HG03103 (cell line): ENCODE data around the gene GJA4.
"Not testable (repeated sequence)": the region's sequence is repeated elsewhere in the genome, so short reads cannot be mapped to it uniquely, and the experiment has no call there.

Source experiments
- ATAC-seq: cut with Tn5 transposase; IDR thresholded peaks from one replicate; pipeline ENCODE4 v1.9.1; 2021; ENCODE audit warnings: low read depth; ENCODE audit not compliant: unreplicated experiment

Gene GJA4

DNA sequence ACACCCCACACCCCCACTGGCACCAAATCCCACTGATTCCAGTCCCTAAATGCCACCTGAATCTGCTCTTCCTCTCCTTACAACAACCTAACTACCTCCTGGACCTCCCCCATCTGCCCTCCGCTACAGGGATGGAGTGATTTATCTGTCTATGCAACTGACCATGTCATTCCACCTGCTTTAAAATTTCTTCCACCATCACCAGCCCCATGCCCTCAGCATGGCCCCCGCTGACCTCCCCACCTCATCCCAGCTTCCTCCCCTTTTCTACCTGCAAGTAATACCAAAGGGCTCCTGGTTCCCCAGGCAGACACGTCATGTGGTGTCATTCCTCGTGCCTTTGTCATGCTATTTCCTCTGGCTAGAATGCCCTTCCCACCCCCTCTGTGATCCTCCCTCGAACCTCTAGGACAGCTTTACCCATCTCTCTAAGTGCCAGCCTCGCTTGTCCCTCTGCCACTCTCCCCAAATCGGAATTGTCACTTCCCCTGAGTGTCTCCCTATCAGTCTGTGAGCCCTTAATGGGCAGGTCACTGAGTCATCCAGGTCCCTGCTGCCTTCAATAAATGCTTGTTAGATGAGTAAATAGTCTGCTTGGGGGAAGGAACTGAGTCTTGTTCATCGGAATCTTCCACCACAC, 29.5 kb upstream of the GJA4 start:
- no peak for ATAC-seq

DNA sequence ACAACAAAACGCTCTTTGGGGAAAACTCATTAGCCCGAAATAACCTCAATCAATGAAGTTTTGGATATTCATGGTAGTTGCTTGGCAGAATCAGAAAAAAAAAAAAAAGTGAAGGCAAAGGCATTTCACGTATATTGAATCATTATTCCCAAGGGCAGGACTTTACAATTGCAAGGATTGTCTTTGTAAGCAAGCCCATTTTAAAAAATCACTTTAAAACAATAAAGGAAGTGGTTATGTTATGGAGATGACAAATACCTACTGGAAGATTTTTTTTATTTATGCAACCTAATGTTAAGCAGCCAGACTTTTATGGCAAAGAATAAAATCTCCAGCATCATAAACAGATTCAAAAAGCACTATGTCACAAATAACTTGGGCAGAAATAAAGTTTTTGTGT, 23.9 kb upstream of the GJA4 start:
- no peak for ATAC-seq

DNA sequence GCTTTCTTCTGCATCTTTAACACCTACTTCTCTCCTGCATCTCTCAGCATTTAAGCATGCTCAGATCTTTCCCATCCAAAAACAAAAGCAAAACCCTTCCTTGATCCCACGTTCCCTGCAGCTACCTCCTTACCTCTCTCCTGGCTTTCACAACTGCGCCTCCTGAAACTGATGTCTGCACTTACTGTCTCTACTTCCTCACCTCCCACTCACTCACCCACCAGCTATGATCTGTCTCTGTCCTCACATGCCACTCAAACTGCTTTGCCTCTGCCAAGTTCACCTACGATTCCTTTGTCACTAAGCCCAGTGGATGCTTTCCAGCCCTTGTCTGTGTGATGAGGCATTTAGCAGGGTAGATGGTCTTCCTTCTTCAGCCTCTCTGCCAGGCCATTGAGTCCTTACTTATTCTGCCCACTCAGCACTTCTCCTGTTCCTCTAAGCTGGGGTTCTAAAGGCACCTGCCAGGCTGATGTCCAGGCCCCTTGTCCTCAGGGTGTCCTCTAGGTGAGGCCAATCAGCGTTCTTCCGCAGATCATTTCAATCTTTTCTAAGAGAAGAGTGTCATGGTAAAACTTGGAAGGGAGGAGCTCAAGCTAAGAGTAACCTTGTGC, 21.8 kb upstream of the GJA4 start:
- no peak for ATAC-seq

DNA sequence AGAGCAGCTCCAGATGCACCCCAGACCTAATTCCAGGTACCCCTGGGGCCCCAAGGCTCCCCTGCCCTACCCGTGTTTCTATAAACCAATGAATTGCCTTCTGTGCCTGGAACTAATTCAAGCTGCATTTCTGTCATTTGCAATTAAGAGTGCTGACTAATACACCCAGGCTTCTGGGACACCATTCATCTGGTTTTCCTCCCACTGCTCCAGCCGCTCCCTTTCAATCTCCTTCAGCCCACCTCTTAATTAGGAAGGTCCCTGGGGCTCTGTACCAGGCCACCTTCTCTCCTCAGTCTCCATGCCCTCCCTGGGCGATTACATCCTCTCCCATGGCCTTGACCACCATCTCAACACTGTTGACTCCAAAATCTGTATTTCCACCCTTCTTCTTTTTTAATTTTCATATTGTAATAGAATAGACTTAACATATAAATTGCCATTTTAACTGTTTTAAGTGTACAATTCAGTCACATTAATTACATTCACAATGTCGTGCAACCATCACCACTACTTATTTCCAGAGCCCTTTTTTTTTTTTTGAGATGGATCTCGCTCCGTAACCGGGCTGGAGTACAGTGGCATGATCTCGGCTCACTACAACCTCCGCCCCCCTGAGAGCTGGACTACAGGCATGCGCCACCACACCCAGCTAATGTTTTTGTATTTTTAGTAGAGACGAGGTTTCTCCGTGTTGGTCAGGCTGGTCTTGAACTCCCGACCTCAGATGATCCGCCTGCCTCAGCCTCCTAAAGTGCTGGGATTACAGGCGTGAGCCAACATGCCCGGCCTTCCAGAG, 21.0 kb upstream of the GJA4 start:
- ATAC-seq, result no peak

DNA sequence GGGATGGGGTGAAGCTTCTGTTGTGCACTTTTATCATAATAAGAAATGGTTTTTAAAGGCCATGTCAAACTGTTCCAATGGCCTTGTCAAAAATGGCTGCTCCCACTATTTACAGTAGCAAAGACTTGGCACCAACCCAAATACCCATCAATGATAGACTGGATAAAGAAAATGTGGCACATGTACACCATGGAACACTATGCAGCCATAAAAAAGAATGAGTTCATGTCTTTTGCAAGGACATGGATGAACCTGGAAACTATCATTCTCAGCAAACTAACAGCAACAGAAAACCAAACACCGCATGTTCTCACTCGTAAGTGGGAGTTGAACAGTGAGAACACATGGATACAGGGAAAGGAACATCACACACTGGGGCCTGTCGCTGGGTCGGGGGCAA, 19.7 kb upstream of the GJA4 start:
- ATAC-seq, result not testable (repeated sequence)

DNA sequence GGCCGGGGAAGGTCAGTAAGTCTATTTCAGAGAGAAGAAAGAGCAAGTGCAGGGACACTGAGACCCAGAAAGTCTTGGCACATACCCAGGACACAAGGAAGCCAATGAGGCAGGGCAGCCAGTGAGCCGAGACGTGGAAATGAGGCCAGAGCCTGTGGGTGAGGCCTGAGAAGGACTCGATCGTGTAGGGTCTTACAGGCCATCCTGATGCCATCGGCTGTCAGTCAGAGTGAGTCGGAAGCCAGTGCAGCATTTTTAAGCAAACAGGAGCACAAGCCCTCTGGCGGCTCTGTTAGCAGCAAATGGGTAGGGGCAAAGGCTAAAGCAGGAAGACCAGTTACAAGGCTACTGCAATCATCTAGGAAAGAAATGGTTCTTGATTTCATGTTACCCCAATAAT, 17.8 kb upstream of the GJA4 start:
- ATAC-seq, result no peak

DNA sequence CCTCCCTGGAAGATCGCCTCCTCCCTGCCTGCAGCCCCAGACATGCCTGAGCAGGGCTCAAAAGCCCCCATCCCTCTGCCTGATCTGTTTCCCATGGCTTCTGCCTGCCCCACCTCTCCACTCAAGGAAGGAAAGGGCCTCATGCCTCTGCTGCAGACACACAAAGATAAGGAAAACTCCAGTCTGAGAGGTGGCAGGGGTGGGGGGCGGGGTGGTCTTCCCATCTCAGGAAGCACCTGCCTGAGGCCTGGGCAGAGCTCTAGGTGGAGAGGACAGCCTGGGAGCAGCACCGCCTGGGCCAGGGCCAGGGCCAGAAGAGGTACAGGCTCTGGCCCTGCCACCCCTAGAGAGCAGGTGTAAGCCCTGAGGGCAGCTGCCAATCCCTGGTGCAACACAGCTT, 15.9 kb upstream of the GJA4 start:
- ATAC-seq, result no peak

DNA sequence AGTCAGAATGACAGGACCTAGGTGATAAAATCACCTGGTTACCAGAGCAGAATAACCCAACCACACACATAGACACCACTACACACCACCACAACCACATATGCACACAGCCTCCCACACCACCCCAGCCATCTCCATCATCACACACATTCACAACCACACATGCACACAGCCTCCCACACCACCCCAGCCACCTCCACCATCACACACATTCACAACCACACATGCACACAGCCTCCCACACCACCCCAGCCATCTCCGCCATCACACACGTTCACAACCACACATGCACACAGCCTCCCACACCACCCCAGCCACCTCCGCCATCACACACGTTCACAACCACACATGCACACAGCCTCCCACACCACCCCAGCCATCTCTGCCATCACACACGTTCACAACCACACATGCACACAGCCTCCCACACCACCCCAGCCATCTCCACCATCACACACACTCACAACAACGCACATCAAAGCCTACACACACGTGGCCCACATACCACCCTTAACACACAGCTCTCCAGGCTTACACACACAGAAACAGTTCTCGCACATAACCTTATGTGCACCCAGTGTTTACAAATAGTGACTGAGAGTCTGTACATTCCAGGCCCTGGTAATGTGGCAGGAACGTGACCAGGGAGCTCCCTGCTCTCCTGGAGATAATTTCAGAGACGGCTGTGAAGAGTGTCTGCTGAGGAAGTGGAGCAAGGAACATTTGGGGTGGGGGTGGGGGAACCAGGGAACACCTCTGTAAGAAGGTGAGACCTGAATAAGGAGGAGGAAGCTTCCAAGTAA, 15.1 kb upstream of the GJA4 start:
- ATAC-seq, result no peak

DNA sequence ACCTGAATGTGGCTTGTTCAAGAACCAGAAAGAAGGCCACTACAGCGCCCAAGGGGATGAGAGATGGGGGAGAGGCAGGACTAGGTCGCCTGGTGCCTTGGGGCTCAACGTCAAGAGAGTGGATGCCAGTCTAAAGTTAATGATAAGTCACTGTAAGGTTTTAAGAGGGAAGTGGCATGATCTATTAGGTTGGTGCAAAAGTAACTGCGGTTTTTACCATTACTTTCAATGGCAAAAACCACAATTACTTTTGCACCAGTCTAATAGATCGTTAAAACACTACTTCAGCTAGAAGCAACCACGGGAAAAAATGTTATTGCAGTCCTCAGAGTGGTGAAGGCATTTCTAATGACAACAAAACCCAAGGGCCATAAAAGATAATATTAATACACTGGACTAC, 14.4 kb upstream of the GJA4 start:
- no peak for ATAC-seq

DNA sequence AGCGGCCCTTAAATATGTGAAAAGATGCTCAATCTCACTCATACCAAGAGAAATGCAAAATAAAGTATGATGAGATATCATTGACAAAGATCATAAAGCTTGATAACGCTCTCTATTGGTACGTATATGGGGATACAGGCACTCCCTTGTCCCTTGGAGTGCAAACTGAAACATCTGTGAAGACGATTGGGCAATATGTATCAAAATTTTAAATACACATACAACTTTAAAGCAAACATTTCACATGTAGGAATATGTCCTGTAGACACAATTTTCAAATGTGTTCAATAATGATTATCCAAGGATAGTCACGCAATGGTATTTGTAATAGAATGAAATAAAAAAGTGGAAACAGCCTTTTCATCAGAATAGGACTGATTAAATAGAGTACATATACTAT, 13.8 kb upstream of the GJA4 start:
- ATAC-seq, result no peak

DNA sequence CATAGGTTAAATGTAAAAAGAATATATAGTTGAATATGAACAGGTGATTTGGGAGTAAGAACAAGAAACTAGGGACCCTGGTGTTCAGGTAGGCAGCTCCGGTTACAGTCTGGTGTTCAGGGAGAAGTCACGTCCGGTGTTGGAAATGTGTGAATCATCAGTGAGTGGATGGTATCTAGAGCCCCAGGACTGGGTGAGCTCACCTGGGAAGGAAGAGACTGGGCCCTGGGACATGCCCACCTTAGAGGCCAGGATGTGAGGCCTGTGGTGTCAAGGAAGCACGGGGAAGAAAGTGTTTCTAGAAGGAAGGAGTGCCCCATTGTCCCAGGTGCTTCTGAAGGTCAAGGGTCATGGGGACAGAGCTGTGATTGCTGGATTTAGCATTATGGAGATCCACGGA, 13.3 kb upstream of the GJA4 start:
- no peak for ATAC-seq

DNA sequence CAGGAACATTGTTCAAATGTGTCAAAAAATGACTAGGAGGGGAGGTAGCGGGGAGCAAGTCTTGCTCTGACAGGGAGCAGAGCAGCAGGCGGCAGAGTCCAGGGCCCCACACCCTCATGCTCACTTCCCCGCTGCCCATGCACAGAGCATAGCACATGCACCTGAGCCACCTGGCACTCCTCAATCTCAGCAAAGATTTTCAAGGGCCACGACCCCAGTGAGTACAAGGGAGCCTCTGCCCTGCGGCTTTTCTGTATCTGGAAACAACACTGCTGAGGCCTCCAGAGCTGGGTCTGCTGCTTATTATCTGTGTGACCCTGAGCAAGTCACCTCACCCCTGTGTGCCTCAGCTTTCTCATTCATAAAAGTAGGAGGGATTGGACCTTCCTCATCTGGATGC, 12.8 kb upstream of the GJA4 start:
- no peak for ATAC-seq

DNA sequence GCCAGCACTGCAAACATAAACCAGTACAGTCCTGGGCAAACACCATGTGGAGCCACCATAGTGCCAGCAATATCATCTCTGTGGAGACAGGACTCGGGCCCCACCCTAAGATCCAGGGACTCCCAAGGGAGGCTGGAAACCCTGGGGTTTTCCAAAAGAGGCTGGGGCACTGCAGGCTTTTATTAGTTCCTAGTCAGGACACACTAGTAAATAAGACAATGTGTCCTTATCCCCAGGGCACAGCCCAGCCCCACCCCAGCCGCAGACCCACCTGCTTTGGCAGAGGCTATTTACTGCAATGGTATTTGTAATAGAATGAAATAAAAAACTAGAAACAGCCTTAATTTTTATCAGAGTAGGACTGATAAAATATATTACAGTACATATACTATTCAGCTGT, 12.3 kb upstream of the GJA4 start:
- no peak for ATAC-seq

DNA sequence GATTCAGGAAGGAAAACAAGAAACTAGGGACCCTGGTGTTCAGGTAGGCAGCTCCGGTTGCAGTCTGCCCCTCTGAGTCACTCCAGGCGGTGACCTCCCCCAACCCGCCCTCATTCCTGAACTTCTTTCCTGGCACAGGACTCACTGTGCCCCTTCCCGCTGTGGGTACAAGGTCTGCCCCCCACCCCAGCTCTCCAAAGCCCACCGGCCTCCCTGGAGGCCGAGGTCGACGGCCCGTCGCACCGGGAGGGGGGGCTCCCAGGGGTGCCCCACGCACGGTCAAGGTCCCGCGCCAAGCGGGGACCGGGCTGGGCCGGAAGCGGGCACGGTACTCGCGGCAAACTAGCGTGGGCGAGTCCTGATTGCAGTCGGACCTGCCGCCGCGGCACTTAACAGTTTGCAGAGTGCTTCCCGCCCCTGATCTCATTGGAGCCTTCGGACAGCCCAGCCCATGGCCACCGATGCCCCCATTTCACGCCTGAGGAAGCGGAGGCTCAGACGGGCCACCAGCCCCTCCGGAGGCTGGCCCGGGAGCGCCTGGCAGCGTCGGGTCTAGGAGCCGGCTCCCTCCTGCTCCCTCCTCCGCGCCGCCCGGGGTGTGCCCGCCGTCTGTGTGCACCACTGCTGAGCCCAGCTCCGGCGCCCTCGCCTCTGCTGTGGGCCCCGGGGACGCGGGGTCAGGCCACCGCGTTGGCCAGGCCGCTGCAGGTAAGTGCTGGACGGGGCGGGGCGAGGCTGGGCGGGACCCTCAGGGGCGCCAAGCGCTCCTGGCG, 11.5 kb upstream of the GJA4 start, which contains the start of gene GJB3:
Gene GJB3, plus strand, starts transcription at position 144 of the 773 bp plus-strand sequence. CDS start 3,549 bp downstream, outside the sequence.
- ATAC-seq, result no peak

DNA sequence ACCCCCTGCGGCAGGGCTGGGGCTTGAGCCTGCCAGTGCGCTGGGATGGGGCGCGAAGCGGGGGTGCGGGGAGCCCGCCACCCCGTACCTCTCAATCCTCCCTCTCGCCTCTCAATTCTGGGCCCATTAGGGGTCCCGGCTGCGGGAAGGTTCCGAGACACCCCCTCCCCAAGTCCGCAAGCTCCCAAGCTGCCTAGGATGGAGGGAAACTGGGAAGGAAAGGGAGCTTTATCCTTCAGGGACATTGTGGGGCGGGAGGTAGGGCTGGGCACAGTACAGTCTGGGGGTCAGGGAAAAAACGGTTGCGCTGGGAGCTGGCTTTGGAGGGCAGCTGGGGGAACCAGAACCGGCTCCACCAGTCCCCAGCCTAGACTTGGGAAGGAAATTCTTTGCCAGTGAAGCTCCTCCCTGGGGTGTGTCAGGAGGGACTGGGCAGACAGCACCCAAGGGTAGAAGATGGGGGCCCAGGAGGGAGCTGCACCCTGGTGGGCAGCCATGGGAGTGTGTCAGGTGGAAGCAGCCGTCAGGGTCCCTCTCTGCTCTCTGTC, 10.9 kb upstream of the GJA4 start:
- no peak for ATAC-seq

DNA sequence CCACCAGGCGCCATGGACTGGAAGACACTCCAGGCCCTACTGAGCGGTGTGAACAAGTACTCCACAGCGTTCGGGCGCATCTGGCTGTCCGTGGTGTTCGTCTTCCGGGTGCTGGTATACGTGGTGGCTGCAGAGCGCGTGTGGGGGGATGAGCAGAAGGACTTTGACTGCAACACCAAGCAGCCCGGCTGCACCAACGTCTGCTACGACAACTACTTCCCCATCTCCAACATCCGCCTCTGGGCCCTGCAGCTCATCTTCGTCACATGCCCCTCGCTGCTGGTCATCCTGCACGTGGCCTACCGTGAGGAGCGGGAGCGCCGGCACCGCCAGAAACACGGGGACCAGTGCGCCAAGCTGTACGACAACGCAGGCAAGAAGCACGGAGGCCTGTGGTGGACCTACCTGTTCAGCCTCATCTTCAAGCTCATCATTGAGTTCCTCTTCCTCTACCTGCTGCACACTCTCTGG, 8.0 kb upstream of the GJA4 start:
- no peak for ATAC-seq

DNA sequence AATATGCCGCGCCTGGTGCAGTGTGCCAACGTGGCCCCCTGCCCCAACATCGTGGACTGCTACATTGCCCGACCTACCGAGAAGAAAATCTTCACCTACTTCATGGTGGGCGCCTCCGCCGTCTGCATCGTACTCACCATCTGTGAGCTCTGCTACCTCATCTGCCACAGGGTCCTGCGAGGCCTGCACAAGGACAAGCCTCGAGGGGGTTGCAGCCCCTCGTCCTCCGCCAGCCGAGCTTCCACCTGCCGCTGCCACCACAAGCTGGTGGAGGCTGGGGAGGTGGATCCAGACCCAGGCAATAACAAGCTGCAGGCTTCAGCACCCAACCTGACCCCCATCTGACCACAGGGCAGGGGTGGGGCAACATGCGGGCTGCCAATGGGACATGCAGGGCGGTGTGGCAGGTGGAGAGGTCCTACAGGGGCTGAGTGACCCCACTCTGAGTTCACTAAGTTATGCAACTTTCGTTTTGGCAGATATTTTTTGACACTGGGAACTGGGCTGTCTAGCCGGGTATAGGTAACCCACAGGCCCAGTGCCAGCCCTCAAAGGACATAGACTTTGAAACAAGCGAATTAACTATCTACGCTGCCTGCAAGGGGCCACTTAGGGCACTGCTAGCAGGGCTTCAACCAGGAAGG, 7.4 kb upstream of the GJA4 start:
- no peak for ATAC-seq

DNA sequence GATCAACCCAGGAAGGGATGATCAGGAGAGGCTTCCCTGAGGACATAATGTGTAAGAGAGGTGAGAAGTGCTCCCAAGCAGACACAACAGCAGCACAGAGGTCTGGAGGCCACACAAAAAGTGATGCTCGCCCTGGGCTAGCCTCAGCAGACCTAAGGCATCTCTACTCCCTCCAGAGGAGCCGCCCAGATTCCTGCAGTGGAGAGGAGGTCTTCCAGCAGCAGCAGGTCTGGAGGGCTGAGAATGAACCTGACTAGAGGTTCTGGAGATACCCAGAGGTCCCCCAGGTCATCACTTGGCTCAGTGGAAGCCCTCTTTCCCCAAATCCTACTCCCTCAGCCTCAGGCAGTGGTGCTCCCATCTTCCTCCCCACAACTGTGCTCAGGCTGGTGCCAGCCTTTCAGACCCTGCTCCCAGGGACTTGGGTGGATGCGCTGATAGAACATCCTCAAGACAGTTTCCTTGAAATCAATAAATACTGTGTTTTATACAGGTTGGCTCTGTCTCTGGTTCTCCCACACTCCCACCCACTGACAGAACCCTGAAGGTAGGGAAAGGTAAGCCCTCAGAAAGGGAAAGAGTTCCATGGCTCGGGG, 6.8 kb upstream of the GJA4 start:
- no peak for ATAC-seq
